ENCODE measurements around the gene CREG2. TPM values are rescaled to one million over a fixed set of nuclear protein-coding genes. Genes with fewer than 3 reads are reported as not detected.

The CREG2 gene
- total RNA-seq, 1 donor from 2014 or later: not detected

DNA sequence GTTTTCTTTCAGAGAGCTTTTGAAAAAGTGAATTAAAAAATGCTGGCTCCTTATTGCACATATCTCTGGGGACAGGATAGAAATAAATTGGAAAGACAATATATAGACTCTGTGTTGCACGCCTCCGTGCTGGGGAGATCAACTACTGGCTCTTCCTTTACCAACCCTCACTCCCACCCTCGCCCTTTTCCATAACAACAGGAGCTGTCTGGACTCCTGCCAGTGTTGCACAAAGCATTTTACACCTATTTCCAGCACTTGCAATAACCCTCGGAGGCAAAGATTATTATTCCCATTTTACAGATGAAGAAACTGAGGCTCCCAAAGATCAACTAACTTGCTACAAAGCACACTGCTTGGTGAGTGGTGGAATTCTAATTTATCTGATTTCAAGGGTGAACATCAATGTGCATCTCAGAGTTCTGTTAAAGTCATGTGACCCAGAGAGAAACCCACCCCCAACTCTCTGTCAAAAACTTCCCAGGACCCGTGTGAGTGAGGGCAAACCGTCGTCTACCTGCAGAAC is 4.2 kb downstream of the CREG2 start:
- ATAC-seq (ENCODE audit: poor library complexity) (no peak), DNase-seq (no peak)
- intact Hi-C loops (cut with DNase I): no loop called here

DNA sequence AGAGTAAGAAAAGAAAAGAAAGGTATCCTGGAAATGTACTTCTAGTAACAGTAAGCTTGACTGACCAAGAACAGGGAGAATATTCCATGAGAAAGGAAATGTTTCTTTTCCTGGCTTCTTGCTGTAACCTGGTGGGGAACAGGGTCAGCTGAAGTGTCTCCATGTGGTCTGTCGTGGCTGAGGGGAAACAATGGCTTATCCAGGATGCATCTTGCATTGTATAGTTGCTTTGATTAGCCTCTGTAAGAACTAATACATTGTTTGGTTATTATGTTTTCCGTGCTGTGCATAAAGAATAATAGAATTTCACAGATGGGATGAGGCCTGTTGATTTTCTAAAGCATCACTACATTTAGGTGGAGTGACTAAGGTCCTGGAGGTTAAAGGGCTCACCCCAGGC is 4.9 kb downstream of the CREG2 start:
- ATAC-seq (ENCODE audit: poor library complexity): no peak
- intact Hi-C loops (cut with DNase I): no loop called here

DNA sequence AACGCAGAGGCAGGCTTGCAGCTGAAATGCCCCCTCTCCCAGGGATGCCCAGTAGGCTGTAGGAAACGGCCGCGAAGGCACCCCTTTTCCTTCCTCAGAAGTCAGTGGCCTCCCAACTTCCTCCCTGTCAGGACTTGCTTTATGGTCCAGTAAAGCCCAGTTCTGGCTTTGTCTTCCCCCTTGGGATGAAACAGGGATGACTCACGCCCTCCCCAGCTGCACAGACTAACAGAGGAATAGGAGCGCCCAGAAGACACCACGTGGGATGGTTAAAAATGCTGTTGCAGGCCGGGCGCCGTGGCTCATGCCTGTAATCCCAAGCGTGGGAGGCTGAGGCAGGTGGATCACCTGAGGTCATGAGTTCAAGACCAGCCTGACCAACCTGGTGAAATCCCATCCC is 6.9 kb downstream of the CREG2 start:
- peak; percentile 58 for DNase-seq
- peak; percentile 82 for ATAC-seq (ENCODE audit: poor library complexity)
- intact Hi-C loops (cut with DNase I): no loop called here

More for the DNA sequence above, 4.9 kb downstream of the CREG2 start:
- DNase-seq: no peak

DNA sequence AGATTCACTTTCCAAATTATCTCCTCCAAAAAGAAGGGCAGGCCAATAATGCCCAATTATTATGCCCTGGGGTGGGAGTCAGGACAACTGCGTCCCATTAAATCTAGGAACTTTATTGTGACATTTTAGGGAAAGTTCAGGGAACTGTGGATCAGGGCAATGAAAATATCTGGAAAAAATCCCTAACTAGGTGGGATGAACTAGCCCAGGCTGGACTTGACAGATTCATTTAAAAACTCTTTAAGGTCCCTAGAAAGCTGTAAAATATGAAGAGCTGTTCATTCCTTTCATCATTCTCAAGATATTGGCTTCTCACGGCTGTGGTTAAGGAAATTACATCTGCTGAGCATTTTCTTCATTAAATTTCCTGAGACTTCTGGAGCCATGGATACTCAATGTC is 8.2 kb downstream of the CREG2 start:
- ATAC-seq (ENCODE audit: poor library complexity): no peak
- DNase-seq: no peak
- intact Hi-C loops (cut with DNase I): no loop called here

DNA sequence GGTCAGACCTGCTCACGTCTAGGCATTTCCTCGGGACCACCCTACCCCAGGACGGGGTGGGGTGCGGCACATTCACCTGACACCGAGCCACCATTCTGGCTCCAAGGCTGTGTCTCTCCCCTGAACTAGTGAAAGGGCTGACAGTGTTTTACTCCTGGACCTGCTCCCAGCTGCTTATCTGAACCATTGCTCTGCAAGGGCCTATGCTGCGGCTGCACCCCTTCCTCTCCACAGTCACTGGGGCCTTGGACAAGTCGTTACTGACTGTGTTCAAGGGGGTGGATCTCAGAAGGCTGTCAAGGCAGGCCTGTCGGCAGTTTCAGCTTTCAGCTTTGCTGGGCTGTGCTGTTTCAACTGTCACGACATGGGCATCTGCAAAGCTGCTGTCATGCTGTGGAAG is 11.7 kb downstream of the CREG2 start:
- intact Hi-C loops (cut with DNase I): no loop called here
- no peak for DNase-seq

DNA sequence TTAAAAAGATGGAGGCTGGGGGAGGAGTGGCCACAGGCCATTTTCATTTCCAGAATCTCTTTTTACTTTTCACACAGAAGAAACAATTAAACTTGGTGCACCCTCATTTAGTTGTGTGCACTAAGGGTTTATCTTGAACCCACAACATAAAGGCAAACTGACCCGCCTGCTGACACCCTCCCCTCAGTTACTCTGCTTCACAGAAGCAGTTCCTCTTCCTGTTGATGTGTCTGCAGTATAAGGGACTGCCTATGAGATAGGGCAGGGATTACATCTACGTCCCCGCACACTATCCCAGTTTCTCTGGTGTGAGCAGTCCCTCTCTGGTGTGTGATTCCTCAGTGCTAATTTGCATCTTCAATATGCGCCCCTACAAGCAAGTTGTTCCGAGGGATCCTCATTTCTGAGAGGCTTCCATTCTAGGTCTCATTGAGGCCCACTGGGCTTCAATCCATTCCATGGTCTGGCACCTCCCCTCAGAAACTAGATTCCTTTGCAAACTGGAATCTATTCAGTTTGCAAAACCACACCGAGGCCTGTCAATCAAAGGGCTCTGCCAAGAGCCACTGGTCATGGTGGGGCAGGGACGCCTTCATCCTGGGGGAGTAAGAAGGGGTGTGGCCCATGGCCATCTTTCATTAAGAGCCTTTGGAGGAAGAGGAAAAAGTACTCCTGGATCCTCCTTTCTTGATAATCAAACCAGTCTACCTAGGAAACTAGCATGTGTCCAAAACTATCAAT is 12.3 kb downstream of the CREG2 start:
- DNase-seq: no peak
- no peak for ATAC-seq (ENCODE audit: poor library complexity)
- intact Hi-C loops (cut with DNase I): no loop called here

More for the DNA sequence above, 11.7 kb downstream of the CREG2 start:
- peak; percentile 72 for ATAC-seq (ENCODE audit: poor library complexity)

DNA sequence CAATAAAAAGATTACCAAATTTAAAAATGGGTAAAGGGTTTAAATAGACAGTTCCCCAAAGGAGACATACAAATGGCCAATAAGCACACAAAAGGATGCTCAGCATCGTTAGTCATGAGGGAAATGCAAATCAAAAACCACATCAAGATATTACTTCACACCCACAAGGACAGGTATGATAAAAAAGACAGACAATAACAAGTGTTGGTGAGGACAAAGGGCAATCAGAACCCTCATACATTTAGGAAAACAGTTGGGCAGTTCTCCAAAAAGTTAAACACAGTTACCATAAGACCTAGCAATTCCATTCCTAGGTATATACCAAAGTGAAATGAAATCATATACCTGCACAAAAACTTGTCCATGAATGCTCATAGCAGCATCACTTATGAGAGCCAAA is 14.5 kb downstream of the CREG2 start:
- intact Hi-C loops (cut with DNase I): no loop called here
- DNase-seq (no peak), ATAC-seq (ENCODE audit: poor library complexity) (no peak)

DNA sequence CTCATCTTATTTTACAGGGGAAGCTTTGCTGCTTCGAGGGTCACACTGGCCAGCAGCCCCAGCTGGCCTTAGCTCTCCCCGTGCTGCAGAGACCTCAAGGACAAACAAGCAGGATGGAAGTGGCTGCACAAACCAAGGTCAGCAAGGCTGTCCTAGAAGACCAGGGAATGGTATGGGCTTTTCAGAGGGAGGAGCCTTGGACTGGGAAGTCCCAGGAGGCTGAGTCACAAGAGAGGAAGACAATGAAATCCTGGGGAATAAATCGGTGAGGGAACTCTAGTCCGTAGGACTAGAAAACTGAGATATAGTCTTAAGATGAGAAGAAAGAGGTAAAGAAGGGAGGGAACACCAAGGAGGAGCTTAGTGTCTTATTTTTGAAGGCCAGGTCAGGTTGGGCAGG is 15.7 kb downstream of the CREG2 start:
- ATAC-seq (ENCODE audit: poor library complexity) (no peak), DNase-seq (no peak)
- intact Hi-C loops (cut with DNase I): no loop called here

DNA sequence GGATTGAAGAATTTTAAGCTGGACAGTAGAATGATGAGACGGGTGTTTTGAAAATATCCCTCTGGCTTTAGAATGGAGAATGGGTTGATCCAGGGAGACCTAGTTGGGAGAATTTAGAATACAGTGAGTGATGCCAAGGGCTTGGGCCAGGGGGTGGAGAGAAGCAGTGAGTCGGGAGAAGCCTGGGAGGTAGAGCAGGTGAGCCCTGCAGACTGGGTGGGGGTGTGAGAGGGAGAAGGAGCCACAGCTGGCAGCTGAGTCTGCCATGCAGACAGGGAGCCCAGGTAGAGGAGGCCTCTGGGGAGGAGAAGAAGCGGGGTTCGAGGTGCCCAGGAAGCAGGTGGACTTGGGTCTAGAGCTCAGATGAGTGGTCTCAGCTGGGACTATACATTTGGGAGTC is 18.2 kb downstream of the CREG2 start:
- ATAC-seq (ENCODE audit: poor library complexity): no peak
- intact Hi-C loops (cut with DNase I): no loop called here
- DNase-seq: no peak

DNA sequence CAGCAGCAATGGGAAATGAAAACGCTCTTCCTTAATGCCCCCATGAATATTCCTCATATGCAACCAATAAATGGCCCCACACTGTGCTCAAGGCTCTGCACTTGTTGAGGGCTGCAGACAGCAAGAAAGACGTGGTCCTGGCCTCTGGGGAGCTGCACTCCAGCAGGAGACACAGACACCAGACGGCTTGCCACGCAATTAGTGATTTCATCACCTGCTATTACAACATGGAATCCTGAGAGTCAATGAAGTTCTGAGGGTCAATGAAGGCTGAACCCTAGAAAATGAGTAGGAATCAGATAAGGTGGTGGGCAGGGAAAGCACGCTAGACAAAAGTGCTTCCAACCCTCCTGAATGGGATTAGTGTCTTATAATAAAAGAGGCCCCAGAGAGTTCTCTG is 18.9 kb downstream of the CREG2 start:
- DNase-seq (no peak), ATAC-seq (ENCODE audit: poor library complexity) (no peak)
- intact Hi-C loops (cut with DNase I): no loop called here

DNA sequence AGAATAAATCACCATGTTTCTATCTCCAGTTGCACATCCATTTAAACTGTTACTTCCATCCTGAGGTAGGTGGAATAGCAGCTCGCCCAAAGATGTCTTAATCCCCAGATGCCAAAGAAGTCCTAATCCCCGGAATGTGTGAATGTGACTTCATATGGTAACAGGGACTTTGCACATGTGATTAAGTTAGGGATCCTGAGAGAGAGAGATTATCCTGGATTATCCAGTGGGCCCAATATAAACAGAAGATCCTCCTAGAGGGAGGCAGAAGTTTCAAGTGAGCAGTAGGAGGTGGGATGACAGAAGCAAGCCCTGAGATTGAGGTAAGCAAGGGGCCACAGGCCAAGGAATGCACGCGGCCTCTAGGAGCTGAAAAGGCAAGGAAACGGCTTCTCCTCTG is 19.8 kb downstream of the CREG2 start:
- DNase-seq (no peak), ATAC-seq (ENCODE audit: poor library complexity) (no peak)
- intact Hi-C loops (cut with DNase I): no loop called here

DNA sequence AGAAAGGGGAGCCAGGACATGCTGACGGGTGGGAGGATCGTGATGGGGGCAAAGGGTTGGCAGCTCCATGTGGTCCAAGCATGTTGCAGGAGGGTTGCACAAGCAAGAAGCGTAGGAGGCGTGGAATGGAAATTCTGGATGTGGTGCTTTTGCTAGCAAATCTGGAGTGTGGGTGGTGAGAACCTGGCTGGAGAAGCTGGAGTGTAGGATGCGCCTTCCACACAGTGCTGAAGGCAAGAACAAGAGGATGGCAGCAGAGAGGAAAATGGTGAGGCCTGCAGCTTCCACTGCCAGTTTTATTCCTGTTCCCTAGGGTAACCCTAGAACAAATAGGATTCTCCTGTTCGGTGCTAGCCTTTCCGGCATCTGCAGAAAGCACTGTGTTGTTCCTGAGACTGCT is 22.4 kb downstream of the CREG2 start:
- no peak for DNase-seq
- intact Hi-C loops (cut with DNase I): no loop called here
- ATAC-seq (ENCODE audit: poor library complexity): no peak

DNA sequence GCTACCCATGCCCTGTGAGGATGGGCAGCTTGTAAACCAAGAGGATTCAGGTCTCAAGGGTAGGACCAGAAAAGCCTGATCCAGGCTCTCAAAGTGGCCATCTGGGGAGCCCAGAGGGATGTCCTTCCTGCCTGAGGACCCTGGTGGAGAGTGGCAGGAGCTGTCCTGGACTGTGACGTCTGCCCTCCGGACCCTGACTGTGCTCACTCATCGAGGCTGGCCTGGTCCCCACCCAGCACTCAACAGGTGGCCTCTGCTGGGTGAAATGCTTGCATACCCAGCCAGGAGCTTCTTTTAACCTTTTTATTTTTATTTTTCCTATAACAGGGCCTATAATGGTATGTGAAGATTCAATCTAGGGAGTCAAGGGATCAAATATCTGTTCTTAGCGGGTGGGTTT is 24.5 kb downstream of the CREG2 start:
- no peak for DNase-seq
- ATAC-seq (ENCODE audit: poor library complexity): no peak
- intact Hi-C loops (cut with DNase I): no loop called here

DNA sequence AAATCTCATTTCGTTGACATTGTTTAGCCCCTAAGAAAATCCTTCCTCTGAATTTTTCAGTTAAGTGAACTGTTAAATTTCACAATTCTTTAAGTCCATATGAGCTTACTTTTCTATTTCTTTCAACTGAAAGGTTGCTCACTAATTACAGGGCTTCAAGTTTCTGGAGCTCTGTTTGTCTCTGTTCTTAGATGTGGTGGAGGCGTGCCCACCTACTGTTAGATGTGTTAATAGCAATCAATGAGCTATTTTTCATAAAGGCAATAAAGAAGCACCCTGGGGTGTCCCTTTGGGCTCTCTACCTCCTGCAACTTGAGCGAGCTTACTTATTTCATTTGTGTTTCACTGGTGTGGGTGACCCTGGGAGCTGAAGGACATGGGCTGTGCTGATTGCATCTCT is 25.0 kb downstream of the CREG2 start:
- DNase-seq (no peak), ATAC-seq (ENCODE audit: poor library complexity) (no peak)
- intact Hi-C loops (cut with DNase I): no loop called here

DNA sequence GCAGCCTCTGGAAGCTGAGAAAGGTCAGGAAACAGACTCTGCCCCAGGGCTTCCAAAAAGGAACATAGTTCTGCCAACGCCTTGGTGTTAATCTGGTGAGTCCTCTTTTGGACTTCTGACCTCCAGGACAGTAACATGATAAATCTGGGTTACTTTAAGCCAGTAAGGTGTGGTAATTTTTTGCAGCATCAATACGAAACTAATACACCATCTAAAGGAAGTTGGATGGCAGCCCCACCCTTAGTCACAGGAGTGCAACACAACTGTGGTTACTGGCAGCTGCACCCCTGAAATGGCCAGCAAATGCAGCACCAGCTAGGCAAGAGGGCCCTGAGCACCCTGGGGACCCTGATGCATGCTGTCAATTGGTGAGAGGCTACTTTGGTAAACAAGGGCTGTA is 25.8 kb downstream of the CREG2 start:
- no peak for DNase-seq
- intact Hi-C loops (cut with DNase I): no loop called here
- no peak for ATAC-seq (ENCODE audit: poor library complexity)

DNA sequence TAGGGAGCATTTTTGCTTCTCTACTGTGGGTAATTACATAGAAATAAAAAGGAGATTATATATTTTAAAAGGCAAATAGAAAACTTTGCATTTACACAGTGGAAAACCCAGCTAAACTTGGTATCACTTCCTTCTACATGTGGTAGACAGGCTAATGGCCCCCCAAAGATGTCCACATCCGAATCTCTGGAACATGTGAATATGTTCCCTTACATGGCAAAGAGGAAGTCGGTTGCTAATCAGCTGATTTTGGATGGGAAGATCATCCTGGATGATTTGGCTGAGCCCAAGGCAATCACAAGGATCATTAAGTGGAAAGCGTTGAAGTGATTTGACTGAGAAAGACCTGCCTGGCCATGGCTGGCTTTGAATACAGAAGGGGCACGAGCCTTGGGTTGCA is 26.2 kb downstream of the CREG2 start:
- intact Hi-C loops (cut with DNase I): no loop called here
- ATAC-seq (ENCODE audit: poor library complexity) (no peak), DNase-seq (no peak)

DNA sequence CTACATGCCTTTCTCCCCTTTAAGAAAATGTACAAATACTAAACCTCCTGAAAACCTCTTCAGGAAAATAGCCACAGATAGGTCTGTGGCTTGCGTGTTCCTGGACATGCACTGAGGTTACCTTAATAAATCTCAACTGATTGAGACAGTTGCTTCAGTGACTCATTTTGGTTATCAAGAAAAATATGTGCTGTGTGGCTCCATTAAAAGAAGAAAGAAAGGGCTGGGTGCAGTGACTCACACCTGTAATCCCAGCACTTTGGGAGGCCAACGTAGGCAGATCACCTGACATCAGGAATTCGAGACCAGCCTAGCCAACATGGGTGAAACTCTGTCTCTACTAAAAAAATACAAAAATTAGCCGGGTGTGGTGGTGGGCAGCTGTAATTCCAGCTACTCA is 27.1 kb downstream of the CREG2 start:
- ATAC-seq (ENCODE audit: poor library complexity): no peak
- intact Hi-C loops (cut with DNase I): no loop called here
- DNase-seq: no peak

DNA sequence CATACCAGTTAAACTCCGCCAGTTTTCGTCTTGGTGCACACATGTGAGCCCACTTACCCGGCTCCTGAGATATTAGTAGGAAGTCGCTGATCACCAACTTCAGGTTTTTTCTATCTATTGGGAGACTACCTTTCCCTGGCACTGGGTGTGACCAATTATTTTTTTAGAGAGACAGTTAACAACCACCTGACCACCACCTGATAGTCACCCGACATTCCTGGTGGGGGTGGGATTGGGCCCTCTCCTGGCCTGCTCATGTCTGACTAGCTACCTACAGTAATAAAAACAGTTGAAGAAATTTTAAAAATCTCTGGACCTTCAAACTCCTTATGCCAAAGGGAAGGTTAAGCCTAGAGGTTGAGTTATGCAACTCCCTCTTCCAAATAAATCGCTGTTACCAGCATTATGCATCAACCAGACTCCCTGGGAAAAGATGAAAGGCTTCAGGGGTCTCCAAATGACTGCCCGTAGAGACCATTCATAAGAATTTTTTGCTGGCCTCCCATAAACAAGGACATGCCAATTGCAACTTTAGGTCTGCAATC is 27.8 kb downstream of the CREG2 start:
- no peak for DNase-seq
- intact Hi-C loops (cut with DNase I): no loop called here
- ATAC-seq (ENCODE audit: poor library complexity): no peak

DNA sequence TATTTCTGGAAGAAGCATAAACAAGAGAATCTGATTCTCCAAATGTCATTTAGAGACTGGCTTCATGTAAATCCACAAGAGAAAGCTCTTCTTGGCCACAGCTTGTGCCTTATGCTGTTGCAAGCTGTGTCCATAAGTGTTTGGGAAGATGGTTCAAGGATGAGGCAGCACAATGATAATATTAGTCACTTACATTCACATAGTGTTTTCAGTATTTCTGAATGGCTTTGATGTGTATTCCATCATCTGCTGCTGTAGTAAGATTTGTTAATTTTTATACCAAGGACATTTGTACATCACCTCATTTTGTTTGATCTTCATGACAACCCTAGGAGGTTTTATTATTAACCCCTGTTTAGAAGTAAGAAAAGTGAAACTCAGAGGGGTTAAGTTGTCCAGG is 29.9 kb downstream of the CREG2 start:
- intact Hi-C loops (cut with DNase I): no loop called here
- ATAC-seq (ENCODE audit: poor library complexity): no peak
- no peak for DNase-seq

DNA sequence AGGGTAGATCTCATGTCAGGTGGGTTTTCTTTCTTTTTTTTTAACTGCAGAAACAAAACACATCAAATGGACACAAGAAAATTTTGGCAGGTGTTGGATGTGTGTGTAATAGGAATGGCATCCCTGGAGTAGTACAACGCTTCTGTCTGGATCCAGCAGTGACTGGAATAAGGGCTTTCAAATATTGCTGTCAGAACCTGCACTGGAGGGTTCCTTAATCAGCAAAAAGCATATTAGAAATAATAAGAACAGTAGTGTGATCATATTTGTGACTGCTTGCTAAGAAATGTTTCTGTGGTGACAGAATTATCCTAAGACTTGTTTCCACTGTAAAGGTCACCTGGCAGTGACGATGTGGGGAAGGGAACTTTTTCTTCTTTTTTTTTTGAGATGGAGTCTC is 30.8 kb downstream of the CREG2 start:
- intact Hi-C loops (cut with DNase I): no loop called here
- DNase-seq: no peak
- no peak for ATAC-seq (ENCODE audit: poor library complexity)

DNA sequence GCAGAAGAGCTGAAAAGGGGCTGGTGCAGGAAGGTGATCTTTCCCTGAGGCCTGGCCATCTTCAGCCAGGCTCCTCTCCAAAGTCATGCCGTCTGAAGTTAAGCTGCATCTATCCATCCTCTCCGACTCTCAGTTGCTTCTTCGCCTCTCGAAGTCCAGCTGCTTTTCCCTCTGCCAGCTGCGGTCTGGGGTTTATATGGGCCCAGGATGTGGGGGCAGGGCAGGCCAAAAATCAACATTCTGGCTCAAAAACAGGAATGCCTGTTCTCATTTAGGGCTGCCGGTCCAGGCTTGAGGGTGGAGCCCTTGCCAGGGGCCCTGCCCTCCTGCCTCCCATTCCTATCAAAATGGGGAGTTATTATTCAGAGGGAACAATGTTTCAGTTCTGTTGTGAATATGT is 31.2 kb downstream of the CREG2 start:
- intact Hi-C loops (cut with DNase I): no loop called here
- DNase-seq (no peak), ATAC-seq (ENCODE audit: poor library complexity) (no peak)
